GM18508 (cell line): ENCODE measurements around the gene RUNX2.

Source experiments
- ATAC-seq: cut with Tn5 transposase; IDR thresholded peaks from one replicate; pipeline ENCODE4 v1.9.1; 2021; ENCODE audit warnings: moderate number of reproducible peaks; ENCODE audit not compliant: insufficient read depth, unreplicated experiment

The RUNX2 gene

DNA sequence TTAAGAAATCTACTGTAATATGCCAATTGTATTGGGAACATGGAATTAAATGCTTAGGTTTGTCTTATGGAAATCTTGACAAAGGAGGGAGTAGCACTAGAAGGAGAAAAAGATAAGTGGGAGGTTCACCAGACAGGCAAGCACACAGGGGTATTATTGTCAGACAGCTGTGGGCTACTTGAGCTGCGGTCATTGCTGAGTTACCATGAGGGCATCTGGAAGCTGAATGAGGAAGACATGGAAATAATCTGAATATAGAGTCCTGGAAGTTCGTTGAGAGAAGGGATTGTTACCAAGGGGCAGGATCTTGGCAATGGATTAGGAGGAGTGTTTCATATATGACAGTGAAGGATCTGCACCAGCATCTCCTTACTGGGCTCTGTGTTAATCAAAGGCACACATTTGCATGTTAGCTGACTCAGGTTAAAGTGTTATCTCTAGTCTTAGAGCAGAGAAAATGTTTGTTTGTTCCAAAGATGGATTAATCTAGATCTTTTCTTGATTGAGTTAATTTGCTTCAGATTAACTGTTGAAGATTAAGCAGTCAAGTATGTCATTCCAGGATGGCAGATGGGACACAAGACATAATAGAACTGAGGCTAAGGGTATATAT lies 102.6 kb downstream of the RUNX2 start:
- no peak for ATAC-seq

DNA sequence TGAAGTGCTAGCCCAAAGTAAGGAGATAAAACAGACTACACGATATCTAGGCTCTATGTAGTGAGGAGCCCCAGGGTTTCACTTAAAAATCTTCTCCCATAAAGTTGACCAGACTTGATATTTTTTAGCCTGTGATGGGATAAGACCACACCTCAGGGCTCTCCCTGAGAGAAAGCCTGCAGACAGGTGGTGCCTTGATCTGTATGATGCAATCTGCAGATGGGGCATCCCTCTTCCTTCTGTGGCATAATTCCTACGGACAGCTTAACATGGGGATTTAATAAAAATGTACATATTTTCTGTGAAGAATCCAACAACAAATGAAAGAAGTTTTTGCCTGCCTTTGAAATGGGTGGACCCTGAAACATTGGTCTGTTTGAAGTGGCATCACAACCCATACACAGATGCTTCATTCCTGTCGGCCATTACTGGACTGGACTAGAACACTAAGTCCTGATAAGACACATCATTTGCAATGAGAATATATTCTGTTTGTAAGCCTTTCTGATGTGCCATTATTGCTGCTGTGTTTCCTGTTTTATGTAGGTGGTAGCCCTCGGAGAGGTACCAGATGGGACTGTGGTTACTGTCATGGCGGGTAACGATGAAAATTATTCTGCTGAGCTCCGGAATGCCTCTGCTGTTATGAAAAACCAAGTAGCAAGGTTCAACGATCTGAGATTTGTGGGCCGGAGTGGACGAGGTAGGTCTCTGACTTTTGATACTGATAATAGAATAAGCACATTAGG lies 103.4 kb downstream of the RUNX2 start:
- no peak for ATAC-seq

DNA sequence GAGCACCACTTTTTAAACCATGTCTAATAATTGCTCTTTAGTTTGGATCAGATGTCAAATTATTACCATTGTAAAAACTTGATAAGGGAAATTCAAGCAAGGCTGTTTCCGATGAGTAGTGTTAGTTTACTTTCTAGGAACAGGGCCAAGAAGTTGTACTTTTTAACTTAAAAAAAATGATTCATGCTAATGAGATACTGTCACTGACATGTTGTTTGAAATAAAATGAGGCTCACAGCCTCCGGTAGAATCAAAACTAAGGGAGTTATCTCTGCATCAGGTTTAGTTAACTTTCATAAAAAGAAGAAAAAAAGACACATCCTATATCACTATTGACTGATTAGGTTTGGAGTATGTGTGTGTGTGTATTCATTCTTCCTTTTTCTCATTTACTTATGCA lies 104.8 kb downstream of the RUNX2 start:
- no peak for ATAC-seq

DNA sequence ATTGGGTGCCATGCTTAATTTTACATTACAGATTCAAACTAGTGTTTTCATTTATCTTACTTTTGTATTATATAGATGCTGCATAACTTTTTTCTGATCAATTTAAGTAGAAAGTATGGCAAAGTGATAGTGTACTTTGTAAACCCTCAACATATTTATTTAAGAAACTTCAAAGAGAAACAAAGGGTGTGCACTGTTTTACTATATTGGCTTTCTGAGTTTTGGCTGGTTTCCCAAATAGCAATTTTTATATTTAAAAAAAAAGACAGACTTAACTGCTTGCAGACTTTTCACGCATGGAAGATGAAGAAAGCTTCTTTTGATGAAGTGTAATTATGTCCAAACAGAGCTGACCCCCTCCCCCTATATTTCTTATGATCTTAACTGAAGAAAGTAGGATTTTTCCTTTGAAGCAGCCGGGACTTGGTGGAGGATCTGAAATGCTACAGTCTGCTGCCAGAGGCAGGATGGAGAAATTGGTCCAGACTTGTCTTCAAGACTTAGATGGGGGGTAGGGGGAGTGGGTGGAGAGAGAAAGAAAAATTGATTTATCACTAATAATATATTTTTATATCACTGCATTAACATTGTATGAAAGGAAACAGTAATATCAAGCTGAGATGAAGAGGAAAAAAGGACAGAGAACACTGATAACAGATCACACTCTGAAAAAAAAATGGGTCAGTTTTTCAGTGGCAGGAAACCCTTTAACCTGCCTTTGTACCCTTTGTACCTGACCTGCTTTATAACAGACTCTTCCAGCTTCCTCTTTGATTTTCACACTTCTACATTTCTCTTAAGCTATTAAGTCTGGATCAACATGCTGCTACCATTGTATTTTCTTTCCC lies 105.6 kb downstream of the RUNX2 start:
- no peak for ATAC-seq

DNA sequence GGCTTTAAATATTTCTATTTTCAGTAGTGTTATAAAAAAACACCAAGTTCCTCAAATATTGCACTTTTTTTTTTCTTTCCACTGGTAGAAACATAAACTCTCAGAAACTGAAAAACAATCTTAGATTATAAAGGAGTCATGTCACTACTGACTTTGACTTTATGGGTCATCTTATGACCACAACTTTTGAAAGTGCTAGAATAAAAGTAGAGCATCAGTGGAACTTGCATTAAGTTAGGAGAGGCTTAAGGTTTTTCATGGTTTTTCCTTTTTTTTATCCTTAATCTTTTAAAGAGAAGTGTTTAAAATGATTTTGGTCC lies 106.2 kb downstream of the RUNX2 start:
- no peak for ATAC-seq

DNA sequence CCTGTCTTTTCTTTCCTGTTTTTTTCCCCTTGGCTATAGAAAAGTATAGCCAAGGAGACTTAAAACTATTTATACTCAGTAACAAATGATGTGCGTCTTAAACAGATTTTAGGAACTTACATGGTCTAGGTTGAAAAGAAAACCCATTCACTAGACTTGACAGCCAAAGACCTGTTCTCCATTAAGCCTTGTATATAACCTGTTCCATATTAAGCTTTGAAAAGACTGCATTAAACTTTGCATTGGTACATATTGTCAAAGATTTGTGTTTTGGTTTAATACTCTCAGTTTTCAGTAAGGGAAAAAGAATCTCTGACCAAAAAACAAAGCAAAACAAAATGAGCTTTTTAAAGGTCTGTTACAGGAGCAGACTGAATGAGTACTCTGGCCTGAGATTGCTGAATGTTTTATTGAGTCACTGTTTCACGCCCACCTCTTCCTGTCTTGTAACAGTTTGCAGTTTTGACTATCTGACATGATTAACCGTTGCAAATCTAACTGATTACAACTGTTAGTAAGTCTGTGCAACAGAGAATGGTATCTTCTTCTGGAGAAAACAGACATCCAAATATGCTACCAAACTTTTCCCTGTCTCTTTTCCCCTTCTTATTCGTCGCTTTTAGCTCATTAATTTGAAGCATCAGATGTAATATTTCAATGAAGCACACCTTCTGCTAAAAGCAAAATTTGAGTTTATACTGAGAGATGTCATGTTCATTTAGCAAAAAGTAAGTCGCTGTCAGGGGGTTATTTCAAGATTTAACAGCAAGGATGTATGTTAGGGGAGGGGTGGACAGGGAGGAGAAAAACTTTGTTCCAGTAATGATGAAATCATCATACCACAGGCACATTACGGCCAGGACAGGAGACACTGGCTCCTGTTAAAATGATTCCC lies 108.7 kb downstream of the RUNX2 start:
- no peak for ATAC-seq

DNA sequence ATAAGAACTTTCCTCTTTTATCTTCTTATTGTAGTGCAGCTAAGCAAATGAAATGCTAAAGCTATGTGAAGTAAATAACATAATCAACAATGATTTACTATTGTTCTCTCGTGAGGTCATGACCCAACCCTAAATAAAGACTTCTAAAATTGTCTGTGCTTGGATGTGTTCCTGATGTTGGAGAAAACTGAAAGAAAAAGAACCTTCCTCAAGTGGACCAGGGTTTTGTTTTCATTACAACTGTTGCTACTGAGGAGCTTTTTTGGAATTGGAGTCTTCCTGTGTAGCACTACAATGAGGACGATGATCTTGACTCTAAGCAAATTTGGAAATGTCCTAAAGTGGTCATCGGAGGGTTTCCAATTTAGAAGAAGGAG lies 109.3 kb downstream of the RUNX2 start:
- no peak for ATAC-seq

DNA sequence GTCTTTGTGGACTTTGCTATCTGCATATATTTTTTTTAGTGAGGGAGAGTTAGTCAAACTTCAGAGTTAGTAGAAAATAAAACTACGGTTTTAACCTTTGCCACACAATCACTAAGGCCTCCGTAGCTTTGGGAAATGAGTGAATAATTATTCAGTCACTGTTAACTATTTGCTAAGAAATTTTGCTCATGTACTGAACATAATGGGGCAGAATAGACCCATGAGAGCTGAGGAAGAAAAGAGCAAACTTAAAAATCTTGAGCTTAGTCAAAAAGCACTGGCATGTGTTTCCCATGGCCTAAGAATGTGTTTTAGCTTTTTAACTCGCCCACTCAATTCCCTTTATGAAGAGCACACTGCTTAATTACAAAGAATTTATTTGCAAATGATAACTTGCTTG lies 110.0 kb downstream of the RUNX2 start:
- no peak for ATAC-seq

DNA sequence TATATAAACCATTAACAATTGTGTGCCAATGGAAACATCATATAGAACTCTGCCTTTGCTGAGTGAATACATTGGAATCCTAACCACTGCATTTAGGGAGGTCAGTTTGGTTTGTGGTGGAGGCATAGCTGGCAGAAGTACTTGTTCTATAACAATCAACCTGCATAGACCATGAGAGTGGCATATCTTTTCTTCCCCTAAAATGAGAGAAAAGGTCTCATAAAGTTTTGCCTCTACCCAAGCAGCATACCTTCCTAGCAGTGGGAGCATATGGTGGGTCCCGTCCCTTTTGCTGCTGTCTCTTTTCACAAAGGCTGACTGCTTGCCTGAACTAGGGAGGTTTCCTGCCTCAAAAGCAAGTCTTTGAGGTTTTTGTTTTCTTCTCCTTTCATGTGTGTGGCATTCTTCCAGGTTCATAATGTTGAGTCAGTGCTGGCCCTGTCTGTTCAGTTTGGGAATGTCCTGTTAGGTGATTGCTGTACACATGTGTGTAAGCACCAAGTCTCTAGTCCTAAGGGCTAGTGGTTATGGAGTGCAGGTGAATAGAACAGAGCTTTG lies 110.8 kb downstream of the RUNX2 start:
- ATAC-seq = no peak

DNA sequence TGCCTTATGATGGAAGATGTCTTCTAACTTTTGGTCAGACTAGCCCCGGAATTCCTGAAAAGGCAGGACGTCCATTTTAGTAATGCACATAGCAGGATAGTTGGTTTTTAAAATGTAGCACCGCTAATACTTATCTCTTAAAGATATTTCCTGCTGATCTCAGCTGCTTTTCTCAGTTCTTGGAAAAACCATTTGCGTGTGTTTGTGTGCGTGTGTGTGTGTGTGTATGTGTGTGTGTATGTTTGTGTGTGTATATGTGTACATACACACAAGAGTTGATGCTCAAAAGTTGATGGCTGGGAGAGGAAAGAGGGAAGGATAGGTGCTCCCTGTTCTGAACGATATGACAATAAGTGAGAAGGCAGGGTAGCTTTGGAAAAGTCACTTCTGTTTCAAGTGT lies 111.3 kb downstream of the RUNX2 start:
- ATAC-seq = no peak

DNA sequence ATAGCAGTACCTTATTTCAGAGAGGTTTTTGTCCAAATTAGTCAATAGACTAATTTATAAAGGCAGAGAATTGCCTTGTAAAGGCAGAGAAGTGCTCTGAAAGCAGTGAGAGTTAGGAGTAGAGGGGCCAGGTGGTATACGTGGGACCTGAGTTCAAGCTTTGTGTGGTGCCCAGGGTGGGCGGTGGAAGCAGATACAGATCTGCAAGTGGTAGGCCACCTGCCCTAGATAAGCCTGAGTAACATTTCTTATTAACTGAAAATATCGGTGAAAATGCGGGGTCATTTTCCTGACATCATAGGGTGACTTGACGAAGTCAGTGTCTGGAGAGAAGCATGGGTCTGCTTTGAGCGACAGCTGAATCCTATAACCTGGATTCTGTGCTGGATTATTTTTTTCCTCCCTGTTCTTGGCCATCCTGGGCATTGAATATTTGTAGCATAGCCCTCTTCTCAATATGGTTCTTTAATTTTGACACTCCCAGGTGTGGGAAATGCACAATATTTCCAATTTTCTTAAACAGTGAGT lies 111.8 kb downstream of the RUNX2 start:
- ATAC-seq = no peak

DNA sequence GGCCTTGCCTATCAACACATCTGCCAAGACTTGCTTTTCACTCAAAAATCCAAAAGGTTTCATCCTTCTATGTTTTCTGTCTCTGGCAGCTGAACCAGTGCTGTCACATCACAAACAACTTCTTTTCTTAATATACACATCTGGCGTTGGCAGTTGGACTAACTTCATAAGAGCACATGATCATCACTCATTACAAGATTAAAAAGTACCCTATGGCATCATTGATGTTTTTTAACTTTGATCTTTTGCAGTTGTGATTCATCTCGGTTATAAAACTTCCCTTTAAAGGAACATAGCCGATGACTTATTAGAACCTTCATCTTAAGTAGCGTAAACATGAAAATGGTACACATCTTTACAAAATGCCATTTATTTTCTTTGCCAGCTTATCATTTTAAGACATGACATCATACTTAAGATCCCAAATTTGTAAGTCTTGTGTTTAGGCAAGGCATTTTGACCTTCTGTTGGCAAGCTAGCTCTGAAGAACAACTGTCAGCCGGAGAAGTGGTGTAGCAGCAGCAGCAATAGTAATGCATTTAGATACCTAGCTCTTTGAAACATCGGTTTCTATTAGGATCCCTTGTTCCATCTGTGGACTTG lies 113.8 kb downstream of the RUNX2 start:
- no peak for ATAC-seq

DNA sequence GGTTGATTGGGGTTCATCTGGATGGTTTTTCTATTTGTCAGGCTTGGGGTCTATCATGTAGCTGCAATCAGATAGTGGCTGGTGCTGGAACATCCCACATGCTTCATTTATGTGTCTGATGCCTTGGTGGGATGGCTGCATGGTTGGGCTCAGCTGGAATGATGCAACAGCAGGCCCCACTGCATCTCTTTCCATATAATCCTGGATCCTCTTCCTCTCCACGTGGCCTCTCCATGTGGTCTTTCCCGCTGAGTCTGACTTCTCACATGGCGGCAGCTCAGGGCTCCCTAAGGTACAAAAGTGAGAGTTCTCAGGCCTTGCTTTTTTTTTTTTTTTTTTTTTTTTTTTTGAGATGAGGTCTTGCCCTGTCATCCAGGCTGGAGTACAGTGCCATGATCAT lies 114.6 kb downstream of the RUNX2 start:
- no peak for ATAC-seq

DNA sequence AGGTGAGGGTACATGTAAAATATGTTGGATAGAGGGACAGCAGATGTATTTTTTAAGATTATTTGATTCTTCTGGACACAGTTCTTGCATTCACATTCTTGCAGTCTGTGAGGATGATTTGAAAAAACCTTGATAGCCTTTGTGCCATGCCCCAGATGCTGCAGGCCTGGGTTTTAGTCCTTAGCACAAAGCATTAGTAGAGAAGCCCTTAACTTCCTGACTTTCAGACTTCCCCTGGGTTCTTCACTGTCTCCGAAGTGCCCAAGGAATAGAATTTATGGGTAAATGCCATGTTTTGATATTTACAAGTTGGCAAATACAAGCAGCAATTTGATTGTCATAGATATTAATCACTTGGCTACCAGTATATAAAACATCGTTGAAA lies 117.2 kb downstream of the RUNX2 start:
- no peak for ATAC-seq

DNA sequence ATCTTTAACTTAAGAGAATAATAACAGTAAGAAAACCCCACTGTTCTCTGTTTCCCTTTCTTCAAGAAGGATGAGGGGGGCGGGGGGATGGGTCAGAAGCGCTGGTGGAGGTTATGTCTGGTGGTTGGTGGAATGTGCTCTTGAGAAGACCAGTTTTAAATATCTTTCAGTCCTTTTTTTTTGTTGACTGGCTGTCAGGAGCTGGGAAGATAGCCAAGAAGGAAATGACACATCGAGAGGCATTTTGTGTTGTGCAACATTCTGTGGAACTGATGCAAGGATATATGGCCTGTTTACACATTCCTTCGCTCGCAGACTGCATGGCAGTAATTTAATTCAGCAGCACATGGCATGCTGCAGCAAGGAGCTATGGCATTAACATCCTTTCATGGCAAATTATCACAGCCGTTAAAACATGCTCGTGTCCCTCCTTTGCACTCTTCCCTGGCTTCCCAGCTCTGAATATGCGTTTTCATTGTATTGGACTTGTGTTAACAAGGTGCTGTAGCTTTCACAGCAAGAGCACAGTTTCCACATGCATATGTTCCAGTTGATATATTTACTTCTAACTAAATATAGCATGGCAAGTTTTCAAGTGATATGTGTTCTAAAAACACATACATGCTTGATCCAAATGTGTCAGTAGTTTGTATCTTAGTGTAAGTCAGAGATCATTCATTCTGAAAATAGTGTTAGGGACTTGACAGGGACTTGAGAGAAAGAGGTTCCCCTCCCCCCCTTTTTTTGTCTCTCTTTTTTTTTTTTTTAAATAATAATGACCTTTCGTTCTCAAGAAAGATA lies 117.8 kb downstream of the RUNX2 start:
- no peak for ATAC-seq

DNA sequence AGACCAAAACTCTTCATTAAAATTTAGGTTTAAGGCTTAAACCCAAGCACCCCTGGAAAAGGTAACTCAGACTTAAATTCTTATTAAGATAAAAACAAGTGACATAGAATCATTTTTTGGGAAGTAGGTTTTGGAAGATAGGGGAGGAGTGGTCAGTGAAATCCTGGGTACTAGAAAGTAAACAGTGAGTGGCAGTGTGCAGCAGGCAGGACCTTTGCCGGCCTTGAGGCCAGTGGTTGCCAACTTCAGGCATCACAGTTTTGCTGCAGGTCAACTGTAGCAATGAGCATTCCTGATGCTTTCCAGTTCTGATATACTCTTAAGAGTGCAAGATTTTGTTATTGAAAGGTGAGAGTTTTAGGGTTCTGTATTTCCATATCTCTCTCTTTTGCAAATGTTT lies 118.9 kb downstream of the RUNX2 start:
- ATAC-seq = no peak

DNA sequence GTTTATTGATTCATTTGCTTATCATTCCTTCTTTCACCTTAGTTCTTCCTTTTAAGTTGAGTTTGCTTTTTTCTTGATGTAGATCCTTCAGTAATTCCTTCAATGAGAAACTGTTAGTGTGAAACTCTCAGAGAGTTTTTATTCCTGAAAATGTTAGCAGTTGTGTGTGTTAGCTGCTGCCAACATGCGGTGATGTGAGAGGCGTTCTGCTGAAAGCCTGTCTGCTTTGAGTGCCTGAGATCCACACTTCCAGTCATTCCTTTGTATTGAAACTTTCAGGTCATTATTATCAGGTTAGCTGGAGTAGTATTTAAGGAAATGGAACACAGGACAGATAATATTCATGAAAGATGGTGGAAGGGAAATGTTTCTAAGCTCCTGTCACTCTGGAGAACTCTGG lies 119.6 kb downstream of the RUNX2 start:
- no peak for ATAC-seq

DNA sequence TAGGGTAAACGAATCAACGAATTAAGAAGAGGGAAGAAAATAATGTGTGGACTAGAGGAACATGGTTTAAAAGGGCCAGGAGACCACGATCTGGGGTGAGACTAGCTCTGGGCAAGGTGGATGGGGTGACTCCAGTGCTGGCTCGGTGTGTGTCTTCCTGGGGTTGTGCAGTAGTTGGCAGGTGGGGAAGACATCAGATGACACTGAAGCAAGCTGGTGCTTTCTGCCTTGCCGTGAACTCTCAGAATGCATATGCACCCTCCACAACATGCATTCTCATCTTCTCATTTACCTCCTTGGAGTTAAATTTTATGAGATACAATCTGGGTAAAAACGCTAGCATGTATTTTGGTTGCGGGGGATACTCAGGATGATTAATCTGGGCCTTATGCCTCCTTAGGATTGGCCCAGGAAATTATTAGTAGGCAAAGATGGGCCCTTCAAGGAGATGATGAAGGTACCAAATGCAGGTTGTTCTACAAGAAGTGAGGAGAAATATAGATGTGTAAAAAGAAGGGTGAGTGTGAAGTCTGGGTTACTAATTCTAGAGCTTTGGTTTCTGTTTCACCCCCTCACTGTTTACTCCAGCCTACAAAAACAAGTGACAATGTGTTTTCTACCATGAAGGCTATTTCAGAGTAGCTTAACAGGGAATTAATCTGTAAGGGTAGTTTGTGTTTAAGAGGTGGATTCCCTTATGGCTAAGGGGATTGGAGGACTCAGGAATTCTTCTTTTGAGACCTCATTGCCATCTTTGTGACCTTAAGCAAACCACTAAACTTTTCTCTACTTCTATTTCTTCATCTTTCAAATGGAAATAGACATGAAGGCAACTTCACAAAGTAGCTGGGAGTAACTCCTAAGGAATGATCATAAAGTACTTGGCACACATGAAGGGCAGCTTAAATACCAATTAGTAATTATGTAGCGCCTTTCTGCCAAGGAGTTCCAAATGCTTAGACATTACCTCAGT lies 120.6 kb downstream of the RUNX2 start:
- ATAC-seq = no peak
